Measurements from ENCODE around the gene MEP1A. TPM values are rescaled to one million over a fixed set of nuclear protein-coding genes. Genes with fewer than 3 reads are reported as not detected.

MEP1A gene
- total RNA-seq, 2 experiments from 2014 or later, result not detected

DNA sequence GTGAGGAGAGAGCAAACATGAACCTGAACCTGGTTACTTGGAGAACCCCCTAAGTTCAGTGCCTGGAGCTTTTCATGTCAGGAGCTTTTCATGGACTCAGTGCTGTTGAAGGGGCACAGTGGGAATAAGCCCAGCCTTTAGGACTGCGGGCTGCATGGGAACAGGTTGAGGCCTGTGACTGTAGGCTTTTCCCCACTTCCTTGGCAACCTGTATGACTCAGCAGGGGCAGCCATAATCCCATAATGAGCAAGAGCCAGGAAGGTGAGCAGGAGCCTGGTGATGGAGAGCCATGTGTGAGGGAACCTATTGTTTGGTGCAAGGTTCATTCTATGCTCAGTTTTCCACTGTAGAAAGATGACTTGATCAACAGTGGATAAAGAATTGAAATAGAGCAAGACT is 23.4 kb downstream of the MEP1A start:
- H3K27me3 Mint-ChIP-seq, result peaks cover 36% of the 10 kb centered on the region
- no peaks in the 10 kb centered on the region for H3K4me1 Mint-ChIP-seq (ENCODE audit: low read depth)
- DNase-seq (no peak), ATAC-seq (ENCODE audit: poor library complexity) (no peak)
- H3K27me3 ChIP-seq (ENCODE audit: control insufficient read depth in 1 of 2, insufficient read depth in 2 of 2, low read length in 2 of 2), result peaks cover 0 to 5% of the 10 kb centered on the region in 2 experiments
- H3K9me3 ChIP-seq (ENCODE audit: control insufficient read depth in 1 of 2, insufficient read depth in 1 of 2, low read length in 2 of 2), result peaks cover 0 to 5% of the 10 kb centered on the region in 2 experiments
- intact Hi-C loops (cut with DNase I, micrococcal nuclease), result no loop called here
- H3K9me3 Mint-ChIP-seq, result no peaks in the 10 kb centered on the region
- no peaks in the 10 kb centered on the region for H3K4me1 ChIP-seq (ENCODE audit: insufficient read depth, low read length)
- no peak overlapping the region for H3K27ac ChIP-seq (ENCODE audit: low read depth in 1 of 2, low read length in 2 of 2)
- POLR2A ChIA-PET, result no interaction called here
- CTCF ChIA-PET, result no interaction called here
- TF ChIP-seq, protein P1, sequence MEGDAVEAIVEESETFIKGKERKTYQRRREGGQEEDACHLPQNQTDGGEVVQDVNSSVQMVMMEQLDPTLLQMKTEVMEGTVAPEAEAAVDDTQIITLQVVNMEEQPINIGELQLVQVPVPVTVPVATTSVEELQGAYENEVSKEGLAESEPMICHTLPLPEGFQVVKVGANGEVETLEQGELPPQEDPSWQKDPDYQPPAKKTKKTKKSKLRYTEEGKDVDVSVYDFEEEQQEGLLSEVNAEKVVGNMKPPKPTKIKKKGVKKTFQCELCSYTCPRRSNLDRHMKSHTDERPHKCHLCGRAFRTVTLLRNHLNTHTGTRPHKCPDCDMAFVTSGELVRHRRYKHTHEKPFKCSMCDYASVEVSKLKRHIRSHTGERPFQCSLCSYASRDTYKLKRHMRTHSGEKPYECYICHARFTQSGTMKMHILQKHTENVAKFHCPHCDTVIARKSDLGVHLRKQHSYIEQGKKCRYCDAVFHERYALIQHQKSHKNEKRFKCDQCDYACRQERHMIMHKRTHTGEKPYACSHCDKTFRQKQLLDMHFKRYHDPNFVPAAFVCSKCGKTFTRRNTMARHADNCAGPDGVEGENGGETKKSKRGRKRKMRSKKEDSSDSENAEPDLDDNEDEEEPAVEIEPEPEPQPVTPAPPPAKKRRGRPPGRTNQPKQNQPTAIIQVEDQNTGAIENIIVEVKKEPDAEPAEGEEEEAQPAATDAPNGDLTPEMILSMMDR (IDR thresholded peaks at IDR 0.05), result no peak
- no peaks in the 10 kb centered on the region for H3K36me3 Mint-ChIP-seq (ENCODE audit: low read depth)
- H3K27ac Mint-ChIP-seq, result no peak overlapping the region
- no peak overlapping the region for H3K4me3 ChIP-seq (ENCODE audit: low read length)
- H3K36me3 ChIP-seq (ENCODE audit: insufficient read depth, low read length), result no peaks in the 10 kb centered on the region
- no peak overlapping the region for H3K4me3 Mint-ChIP-seq

DNA sequence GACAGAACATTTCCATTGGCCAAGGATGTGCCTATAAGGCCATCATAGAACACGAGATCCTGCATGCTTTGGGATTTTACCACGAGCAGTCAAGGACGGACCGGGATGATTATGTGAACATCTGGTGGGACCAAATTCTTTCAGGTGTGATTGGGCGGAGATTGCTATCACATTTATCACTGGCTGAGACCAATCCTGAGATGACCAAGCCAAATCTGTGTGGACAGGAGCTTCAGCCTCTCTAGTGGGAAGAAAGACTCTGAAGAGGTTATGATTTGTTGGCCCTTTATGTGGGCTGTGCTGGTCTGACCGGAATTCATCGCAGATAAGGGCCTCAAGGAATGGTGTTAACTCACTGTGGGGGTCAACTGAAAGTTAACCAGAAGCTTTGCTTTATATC is 26.4 kb downstream of the MEP1A start:
- Histone ChIP-seq H3K9me3 (ENCODE audit: control insufficient read depth in 1 of 2, insufficient read depth in 1 of 2, low read length in 2 of 2) (peaks cover 0 to 5% of the 10 kb centered on the region in 2 experiments), H3K27ac (ENCODE audit: low read depth in 1 of 2, low read length in 2 of 2) (no peak overlapping the region), H3K36me3 (ENCODE audit: insufficient read depth, low read length) (no peaks in the 10 kb centered on the region), H3K4me1 (ENCODE audit: insufficient read depth, low read length) (no peaks in the 10 kb centered on the region), H3K27me3 (ENCODE audit: control insufficient read depth in 1 of 2, insufficient read depth in 2 of 2, low read length in 2 of 2) (peaks cover 0 to 5% of the 10 kb centered on the region in 2 experiments), H3K4me3 (ENCODE audit: low read length) (no peak overlapping the region)
- CTCF ChIA-PET, result no interaction called here
- Mint-ChIP-seq H3K9me3 (no peaks in the 10 kb centered on the region), H3K36me3 (ENCODE audit: low read depth) (no peaks in the 10 kb centered on the region), H3K27me3 (peaks cover 13% of the 10 kb centered on the region), H3K27ac (no peak overlapping the region), H3K4me3 (no peak overlapping the region), H3K4me1 (ENCODE audit: low read depth) (no peaks in the 10 kb centered on the region)
- intact Hi-C loops (cut with DNase I, micrococcal nuclease), result no loop called here
- TF ChIP-seq, protein P1 (IDR thresholded peaks at IDR 0.05), result no peak
- no peak for DNase-seq
- no peak for ATAC-seq (ENCODE audit: poor library complexity)
- POLR2A ChIA-PET, result no interaction called here

DNA sequence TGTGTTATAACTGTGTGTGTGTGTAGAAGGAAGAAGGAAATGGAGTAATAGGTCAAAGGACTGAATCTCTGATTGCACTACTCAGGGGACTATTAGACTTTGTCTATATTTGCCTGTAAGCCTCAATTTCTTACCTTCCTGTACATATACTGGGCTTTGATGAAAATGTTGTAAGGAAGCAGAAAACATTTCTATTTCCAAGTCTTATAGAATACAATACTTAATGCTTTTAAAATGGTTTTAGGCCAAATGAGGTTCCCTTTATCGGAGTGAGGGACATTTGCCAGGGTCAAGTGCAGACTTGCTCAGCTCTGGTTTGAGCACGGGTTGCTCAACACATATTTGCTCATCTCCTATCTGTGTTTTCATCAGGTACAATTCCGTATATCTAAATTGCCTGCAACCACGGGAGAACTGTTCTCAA is 28.3 kb downstream of the MEP1A start:
- Histone ChIP-seq H3K4me3 (ENCODE audit: low read length) (no peak overlapping the region), H3K27me3 (ENCODE audit: control insufficient read depth in 1 of 2, insufficient read depth in 2 of 2, low read length in 2 of 2) (peaks cover 0 to 4% of the 10 kb centered on the region in 2 experiments), H3K27ac (ENCODE audit: low read depth in 1 of 2, low read length in 2 of 2) (no peak overlapping the region), H3K9me3 (ENCODE audit: control insufficient read depth in 1 of 2, insufficient read depth in 1 of 2, low read length in 2 of 2) (no peaks in the 10 kb centered on the region), H3K4me1 (ENCODE audit: insufficient read depth, low read length) (no peaks in the 10 kb centered on the region), H3K36me3 (ENCODE audit: insufficient read depth, low read length) (no peaks in the 10 kb centered on the region)
- H3K27ac Mint-ChIP-seq, result no peak overlapping the region
- no peaks in the 10 kb centered on the region for H3K36me3 Mint-ChIP-seq (ENCODE audit: low read depth)
- TF ChIP-seq, protein P1 (IDR thresholded peaks at IDR 0.05), result no peak
- H3K4me3 Mint-ChIP-seq, result no peak overlapping the region
- ATAC-seq (ENCODE audit: poor library complexity) (no peak), DNase-seq (no peak)
- ChIA-PET CTCF (no interaction called here), POLR2A (no interaction called here)
- intact Hi-C loops (cut with DNase I, micrococcal nuclease), result no loop called here
- peaks cover 9% of the 10 kb centered on the region for H3K27me3 Mint-ChIP-seq
- no peaks in the 10 kb centered on the region for H3K4me1 Mint-ChIP-seq (ENCODE audit: low read depth)
- no peaks in the 10 kb centered on the region for H3K9me3 Mint-ChIP-seq
